SK-N-SH (cell line): ENCODE results near the gene BCAS4. TPM values are rescaled to one million over a fixed set of nuclear protein-coding genes. Genes with fewer than 3 reads are reported as not detected.

ENCODE experiments used
- CTCF ChIA-PET: fragments of 300-600, 350-600 bp; formaldehyde crosslinking; extraction: SDS; loops from one replicate; lab custom pipeline; 2021; lab: Yijun Ruan, JAX
- POLR2A ChIA-PET: fragments of 350-600 bp; sonication (Branson Sonifier 250); formaldehyde crosslinking; extraction: SDS; loops from one replicate; lab custom pipeline; 2020; ENCODE audit warnings: antibody characterized with exemption, inconsistent platforms; lab: Yijun Ruan, JAX
- DNase-seq: peaks from one replicate; pipeline ENCODE4 v3.0.0; 2012
- H2AFZ ChIP-seq: fragments of 200-600 bp; sonication (generic); 2 replicates; pipeline ENCODE4 v1.8.1; 2016; ENCODE audit warnings: antibody characterized with exemption, mild to moderate bottlenecking, low read depth
- H3F3A ChIP-seq: fragments of 200-600 bp; sonication (generic); replicated peaks from 2 replicates; pipeline ENCODE3; 2016; ENCODE audit warnings: antibody characterized with exemption, mild to moderate bottlenecking; ENCODE audit not compliant: insufficient read depth
- H3K27ac ChIP-seq, 2 experiments: fragments of 200-500 bp in 1 of 2; fragments of 200-600 bp in 1 of 2; sonication (Bioruptor generic) in 1 of 2; sonication (generic), shearing (Covaris generic) in 1 of 2; 2 replicates each; pipeline versions ENCODE4 v1.5.1 to v1.6.1; 2014 to 2016; ENCODE audit warnings: low read depth in 2 of 2, inconsistent platforms in 1 of 2, low read length in 1 of 2, mild to moderate bottlenecking in 1 of 2, mixed read lengths in 1 of 2
- H3K27me3 ChIP-seq: fragments of 200-600 bp; sonication (generic), shearing (Covaris generic); 2 replicates; pipeline ENCODE4 v1.6.1; 2016; ENCODE audit warnings: mixed run types; ENCODE audit not compliant: insufficient read depth
- H3K36me3 ChIP-seq, 2 experiments: fragments of 200-500 bp in 1 of 2; fragments of 200-600 bp in 1 of 2; sonication (Bioruptor generic) in 1 of 2; sonication (generic) in 1 of 2; replicated peaks in 1 of 2; 2 replicates each; pipeline versions ENCODE3 to v1.5.1; 2014 to 2016; ENCODE audit warnings: low read length in 1 of 2, mild to moderate bottlenecking in 1 of 2; ENCODE audit not compliant: insufficient read depth in 2 of 2, control insufficient read depth in 1 of 2
- H3K4me1 ChIP-seq, 2 experiments: fragments of 200-500 bp in 1 of 2; fragments of 200-600 bp in 1 of 2; sonication (Bioruptor generic) in 1 of 2; sonication (generic), shearing (Covaris generic) in 1 of 2; 2 replicates each; pipeline versions ENCODE4 v1.5.1 to v1.6.1; 2014 to 2016; ENCODE audit warnings: low read depth in 1 of 2, low read length in 1 of 2, mixed run types in 1 of 2; ENCODE audit not compliant: insufficient read depth in 2 of 2, control insufficient read depth in 1 of 2
- H3K4me2 ChIP-seq: fragments of 200-600 bp; sonication (generic), shearing (Covaris generic); 2 replicates; pipeline ENCODE4 v1.6.1; 2017; ENCODE audit warnings: mixed run types
- H3K4me3 ChIP-seq, 2 experiments: fragments of 200-500 bp in 1 of 2; fragments of 200-600 bp in 1 of 2; sonication (Bioruptor generic) in 1 of 2; sonication (generic), shearing (Covaris generic) in 1 of 2; 2 replicates each; pipeline versions ENCODE4 v1.5.1 to v1.8.1; 2014 to 2016; ENCODE audit warnings: low read depth in 2 of 2, inconsistent platforms in 1 of 2, low read length in 1 of 2, mild to moderate bottlenecking in 1 of 2, mixed read lengths in 1 of 2, moderate library complexity in 1 of 2
- H3K79me2 ChIP-seq: fragments of 200-600 bp; sonication (generic); 2 replicates; pipeline ENCODE4 v1.8.1; 2017; ENCODE audit warnings: mild to moderate bottlenecking; ENCODE audit not compliant: insufficient read depth
- H3K9ac ChIP-seq: fragments of 200-600 bp; sonication (generic); 2 replicates; pipeline ENCODE4 v1.6.1; 2017; ENCODE audit warnings: mixed run types
- H3K9me2 ChIP-seq: fragments of 200-600 bp; sonication (generic); 2 replicates; pipeline ENCODE4 v1.6.1; 2017; ENCODE audit warnings: mixed run types
- H3K9me3 ChIP-seq: fragments of 200-600 bp; sonication (generic); 2 replicates; pipeline ENCODE4 v1.6.1; 2017; ENCODE audit warnings: mixed run types, mild to moderate bottlenecking, moderate library complexity
- H4K20me1 ChIP-seq: fragments of 200-600 bp; sonication (generic); 2 replicates; pipeline ENCODE4 v1.6.1; 2017; ENCODE audit warnings: mild to moderate bottlenecking, mixed run types; ENCODE audit not compliant: insufficient read depth
- CTCF ChIP-seq: fragments of 200-600 bp; sonication (generic); IDR thresholded peaks from 2 replicates; pipeline ENCODE4 v1.6.1; 2017; ENCODE audit warnings: antibody characterized with exemption, mild to moderate bottlenecking, moderate library complexity
- ELF1 ChIP-seq: IDR thresholded peaks from 2 replicates; pipeline ENCODE4 v1.4.0; 2012
- EP300 ChIP-seq, 2 experiments: IDR thresholded peaks; 2 replicates each; pipeline versions ENCODE4 v1.4.0 to v1.6.1; 2012; ENCODE audit warnings: borderline replicate concordance in 1 of 2, low read depth in 1 of 2, low read length in 1 of 2
- EZH2phosphoT487 ChIP-seq: fragments of 200-600 bp; sonication (generic); IDR thresholded peaks from 2 replicates; pipeline ENCODE4 v1.6.1; 2017; ENCODE audit warnings: low read depth, mixed run types, mild to moderate bottlenecking, antibody characterized with exemption, moderate library complexity, borderline replicate concordance
- FOSL2 ChIP-seq: IDR thresholded peaks from 2 replicates; pipeline ENCODE4 v1.4.0; 2012; ENCODE audit warnings: low read depth, mild to moderate bottlenecking, moderate library complexity, borderline replicate concordance
- FOXJ3 ChIP-seq: sonication (generic); formaldehyde crosslinking; IDR thresholded peaks from 2 replicates; pipeline ENCODE4 v1.5.1; 2020; ENCODE audit warnings: mild to moderate bottlenecking, missing genetic modification reagents
- FOXM1 ChIP-seq: IDR thresholded peaks from 2 replicates; pipeline ENCODE4 v1.4.0; 2012; ENCODE audit warnings: low read depth, mild to moderate bottlenecking
- GABPA ChIP-seq: IDR thresholded peaks from 2 replicates; pipeline ENCODE4 v1.4.0; 2012; ENCODE audit warnings: low read depth, mild to moderate bottlenecking
- MAX ChIP-seq: IDR thresholded peaks from 2 replicates; pipeline ENCODE4 v1.4.0; 2012; ENCODE audit warnings: low read depth
- MEF2A ChIP-seq: IDR thresholded peaks from 2 replicates; pipeline ENCODE4 v1.4.0; 2012; ENCODE audit warnings: low read depth, borderline replicate concordance
- NFIC ChIP-seq: IDR thresholded peaks from 2 replicates; pipeline ENCODE4 v1.4.0; 2012; ENCODE audit warnings: borderline replicate concordance
- PBX3 ChIP-seq: IDR thresholded peaks from 2 replicates; pipeline ENCODE4; 2012
- RAD21 ChIP-seq: IDR thresholded peaks from 2 replicates; pipeline ENCODE4 v1.6.1; 2012; ENCODE audit warnings: mild to moderate bottlenecking, low read length
- SIN3A ChIP-seq: IDR thresholded peaks from 2 replicates; pipeline ENCODE4 v1.6.1; 2012; ENCODE audit warnings: low read depth, mild to moderate bottlenecking, low read length, moderate library complexity, borderline replicate concordance
- TAF1 ChIP-seq: IDR thresholded peaks from 2 replicates; pipeline ENCODE4 v1.6.1; 2012; ENCODE audit warnings: low read depth, mild to moderate bottlenecking, low read length, moderate library complexity, borderline replicate concordance
- TEAD4 ChIP-seq: IDR thresholded peaks from 2 replicates; pipeline ENCODE4 v1.4.0; 2012; ENCODE audit warnings: mild to moderate bottlenecking, borderline replicate concordance; ENCODE audit not compliant: insufficient read depth
- ZBTB33 ChIP-seq: IDR thresholded peaks from 2 replicates; pipeline ENCODE4 v1.4.0; 2012; ENCODE audit warnings: low read depth, borderline replicate concordance
- WGBS: methylation state at CpG from one replicate; pipeline ENCODE4 v1.1.6; 2017; ENCODE audit warnings: low lambda C conversion rate; 5-methylcytosine and 5-hydroxymethylcytosine counted together
- polyA plus RNA-seq, 3 experiments: library from polyadenylated mRNA; depleted of rRNA; stranded (reverse); fragments of >200 nt; gene quantifications; 2 replicates each; pipeline ENCODE4 v1.2.3, GENCODE V29; 2012
- TF ChIP-seq, protein P1 (sequence below): fragments of 150-350 bp; IDR thresholded peaks from 2 replicates; pipeline ENCODE4 v1.6.1; 2017; ENCODE audit warnings: antibody characterized with exemption, low read length, low read depth, borderline replicate concordance

Gene BCAS4
- polyA plus RNA-seq, 1 of the 3 experiments (the other 2 are of a cell fraction): 43.8 TPM

DNA sequence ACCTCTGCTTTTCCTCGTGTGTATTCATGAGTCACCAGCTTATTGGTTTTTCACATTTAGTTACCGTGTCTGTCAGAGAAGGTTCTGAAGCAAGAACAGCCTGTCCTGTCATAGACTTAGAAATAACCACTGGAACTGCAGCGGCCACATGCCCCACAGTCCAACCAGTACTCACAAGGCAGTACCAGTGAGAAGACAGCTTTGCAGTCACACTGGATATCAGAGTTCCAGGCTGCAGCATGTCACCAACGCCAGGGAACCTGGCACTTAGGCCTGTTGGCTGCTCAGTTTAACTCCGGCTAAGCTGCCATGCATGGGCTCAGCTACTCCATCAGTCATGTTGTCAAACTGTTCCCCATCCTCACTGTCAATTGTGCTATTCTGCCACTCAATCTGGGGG, 96.3 kb downstream of the BCAS4 start:
- H3K9ac ChIP-seq: no peak overlapping the region
- 80% methylated on average over 4 of the region's 5 CpGs for WGBS
- H3K4me1 ChIP-seq: no peaks in the 10 kb centered on the region; a peak in 1 of 4 replicates
- H3K27ac ChIP-seq: no peak overlapping the region; a peak in 1 of 4 replicates
- H4K20me1 ChIP-seq: peaks cover 24% of the 10 kb centered on the region
- H3K9me3 ChIP-seq: no peaks in the 10 kb centered on the region
- H3K36me3 ChIP-seq: peaks cover 79 to 84% of the 10 kb centered on the region in 2 experiments
- TF ChIP-seq FOXJ3 (CRISPR knock-in tag): no peak
- no peak for TF ChIP-seq MAX
- TF ChIP-seq EZH2phosphoT487: no peak
- TF ChIP-seq NFIC: no peak
- no peak for TF ChIP-seq MEF2A
- TF ChIP-seq GABPA: no peak
- no peak for TF ChIP-seq PBX3
- TF ChIP-seq CTCF: no peak
- TF ChIP-seq TEAD4: no peak
- peaks cover 72% of the 10 kb centered on the region for H3K79me2 ChIP-seq
- no peak for DNase-seq
- no peak overlapping the region for H3K4me3 ChIP-seq
- no peak overlapping the region for H3K4me2 ChIP-seq
- ChIA-PET CTCF (interaction anchor here (1.4 to 1.6 kb wide), 3 partner anchors 38 to 805 kb away, joined by 3 to 9 read pairs (median 4); partner anchors contain the start of gene BCAS4), POLR2A (no interaction called here)
- no peak overlapping the region for H2AFZ ChIP-seq
- no peaks in the 10 kb centered on the region for H3K27me3 ChIP-seq
- H3F3A ChIP-seq: peaks cover 30% of the 10 kb centered on the region
- no peaks in the 10 kb centered on the region for H3K9me2 ChIP-seq

- H4K20me1 ChIP-seq: peaks cover 30% of the 10 kb centered on the region
- TF ChIP-seq SIN3A (no peak), TAF1 (no peak), EP300 (IDR thresholded peaks at IDR 0.05; ENCODE audit: borderline replicate concordance in 1 of 2, low read depth in 1 of 2, low read length in 1 of 2) (no peak), EZH2phosphoT487 (no peak), TEAD4 (no peak), ELF1 (no peak), FOXM1 (no peak), FOSL2 (no peak), RAD21 (no peak), ZBTB33 (no peak), PBX3 (no peak), MAX (no peak), NFIC (no peak)
- TF ChIP-seq, protein P1, sequence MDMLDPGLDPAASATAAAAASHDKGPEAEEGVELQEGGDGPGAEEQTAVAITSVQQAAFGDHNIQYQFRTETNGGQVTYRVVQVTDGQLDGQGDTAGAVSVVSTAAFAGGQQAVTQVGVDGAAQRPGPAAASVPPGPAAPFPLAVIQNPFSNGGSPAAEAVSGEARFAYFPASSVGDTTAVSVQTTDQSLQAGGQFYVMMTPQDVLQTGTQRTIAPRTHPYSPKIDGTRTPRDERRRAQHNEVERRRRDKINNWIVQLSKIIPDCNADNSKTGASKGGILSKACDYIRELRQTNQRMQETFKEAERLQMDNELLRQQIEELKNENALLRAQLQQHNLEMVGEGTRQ: no peak
- peaks cover 25% of the 10 kb centered on the region for H3F3A ChIP-seq
- H3K27ac ChIP-seq: no peak overlapping the region
- peaks cover 84% of the 10 kb centered on the region for H3K79me2 ChIP-seq
- H3K4me1 ChIP-seq: no peaks in the 10 kb centered on the region; a peak in 1 of 4 replicates
- no peak overlapping the region for H2AFZ ChIP-seq
- H3K4me2 ChIP-seq: no peak overlapping the region
- H3K9me2 ChIP-seq: no peaks in the 10 kb centered on the region
- CTCF ChIA-PET: no interaction called here
- DNase-seq: no peak
- H3K36me3 ChIP-seq: peaks cover 81 to 91% of the 10 kb centered on the region in 2 experiments
- 92% methylated on average over 8 of the region's 8 CpGs for WGBS
- H3K9ac ChIP-seq: no peak overlapping the region
- H3K4me3 ChIP-seq: no peak overlapping the region
- POLR2A ChIA-PET: no interaction called here
- no peaks in the 10 kb centered on the region for H3K27me3 ChIP-seq
- no peaks in the 10 kb centered on the region for H3K9me3 ChIP-seq
Measured at GRCh38 chr20:50892394-50892793, 97.5 kb downstream of the BCAS4 start.
